Gastrocnemius medialis (tissue), 4 donors: Measurements from ENCODE around the gene KIF26B. TPM values are rescaled to one million over a fixed set of nuclear protein-coding genes. Genes with fewer than 3 reads are reported as not detected.

Source experiments
- ATAC-seq, 2 donors: fragments of 150-250 bp; one replicate each; pipeline ENCODE4 v1.9.1; 2016
- DNase-seq, 2 donors: peaks; one replicate each; pipeline ENCODE4 v3.0.0-alpha.2; 2019
- H3K27ac ChIP-seq, 4 donors: fragments of 200-600 bp; sonication (generic); 1 replicate in 1 of 4; 2 replicates in 3 of 4; pipeline ENCODE4 v1.5.1; 2016 to 2018; ENCODE audit warnings: mild to moderate bottlenecking in 2 of 4, moderate library complexity in 1 of 4
- H3K27me3 ChIP-seq, 3 donors: fragments of 200-600 bp; sonication (generic) in 2 of 3; 1 replicate in 1 of 3; 2 replicates in 2 of 3; pipeline versions ENCODE4 v1.5.1 to v1.6.0; 2016 to 2019; ENCODE audit warnings: mild to moderate bottlenecking in 1 of 3, moderate library complexity in 1 of 3
- H3K36me3 ChIP-seq, 2 donors: fragments of 200-600 bp; sonication (generic) in 1 of 2; one replicate each; pipeline ENCODE4 v1.5.1; 2017 to 2018
- H3K4me1 ChIP-seq, 2 donors: fragments of 200-600 bp; sonication (generic) in 1 of 2; one replicate each; pipeline ENCODE4 v1.5.1; 2016 to 2017; ENCODE audit warnings: mild to moderate bottlenecking in 2 of 2
- H3K4me3 ChIP-seq, 4 donors: fragments of 200-600 bp; sonication (generic) in 3 of 4; 1 replicate in 1 of 4; 2 replicates in 3 of 4; pipeline ENCODE4 v1.5.1; 2016 to 2019; ENCODE audit warnings: mild to moderate bottlenecking in 2 of 4
- H3K9me3 ChIP-seq, 3 donors: fragments of 200-600 bp; sonication (generic) in 2 of 3; 1 replicate in 1 of 3; 2 replicates in 2 of 3; pipeline ENCODE4 v1.5.1; 2016 to 2019
- POLR2A ChIP-seq, 2 donors: fragments of 450-650 bp; IDR thresholded peaks; one replicate each; pipeline ENCODE4 v1.6.1; 2017; ENCODE audit warnings: antibody characterized with exemption in 2 of 2, mild to moderate bottlenecking in 2 of 2, moderate library complexity in 2 of 2
- in situ Hi-C, 4 donors: fragments of 200-750 bp; cut with MboI; loops; one replicate each; pipeline versions ENCODE4 v1.15.0 to v1.8.0; 2017; ENCODE audit warnings: low sequenced_read_pairs in 4 of 4
- intact Hi-C: fragments of 100-400 bp; cut with DNase I; formaldehyde crosslinking; loops from one replicate; pipeline ENCODE4 v1.15.1; 2023; ENCODE audit warnings: low total_unique reads
- total RNA-seq, 4 donors: library from RNA; depleted of rRNA; stranded (reverse); fragments of >200 nt; gene quantifications; one replicate each; pipeline versions ENCODE4 v1.1.0 to v1.2.3, GENCODE V29; 2016
- TF ChIP-seq, protein P1 (sequence below), 5 experiments: fragments of 450-650 bp in 3 of 5; fragments of 200-600 bp in 2 of 5; sonication (generic) in 2 of 5; IDR thresholded peaks in 4 of 5; conservative IDR thresholded peaks in 1 of 5; 1 replicate in 4 of 5; 2 replicates in 1 of 5; pipeline ENCODE4 v1.5.1; 2016 to 2019; ENCODE audit warnings: antibody characterized with exemption in 5 of 5, mild to moderate bottlenecking in 3 of 5, moderate library complexity in 3 of 5

Gene KIF26B
- total RNA-seq, 4 donors from 2014 or later: 0.02 to 0.20 (median 0.10) TPM; not detected in 1

DNA sequence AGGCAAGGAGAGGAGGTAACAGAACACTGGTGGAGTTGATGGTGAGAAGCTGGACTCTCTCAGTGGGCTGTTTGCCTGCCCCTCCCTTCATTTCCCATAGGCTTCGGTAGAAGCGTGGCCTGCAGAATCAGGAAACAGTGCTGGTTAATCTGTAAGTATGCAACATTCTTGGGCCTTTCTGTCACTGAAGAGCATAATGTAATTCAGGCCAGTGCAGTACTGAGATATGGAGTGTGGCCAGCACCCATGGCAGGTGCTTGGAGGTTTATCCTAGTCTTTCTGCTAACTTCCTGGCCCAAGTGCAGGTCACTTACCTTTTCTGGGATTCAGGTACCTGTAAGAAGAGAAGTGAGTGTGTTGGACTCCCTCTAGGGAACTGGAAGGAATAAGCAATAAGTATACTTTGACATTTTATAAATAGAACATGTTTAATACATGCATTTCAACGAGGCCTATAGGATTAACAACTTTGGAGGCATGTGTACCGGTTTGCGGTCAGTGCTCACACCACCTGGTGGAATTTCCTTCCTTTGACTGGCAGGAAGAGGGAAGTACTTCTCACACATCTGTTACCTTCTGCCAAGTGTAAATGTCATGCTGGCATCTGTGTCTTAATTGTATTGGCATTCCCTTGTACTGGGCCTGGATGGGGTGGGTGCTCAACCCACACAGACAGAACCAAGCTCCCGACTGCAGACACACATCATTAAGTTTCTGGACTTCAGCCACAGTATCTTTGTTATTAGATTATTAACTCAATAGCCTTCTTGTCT is 105.5 kb downstream of the KIF26B start:
- ATAC-seq: no peak
- TF ChIP-seq, protein P1, sequence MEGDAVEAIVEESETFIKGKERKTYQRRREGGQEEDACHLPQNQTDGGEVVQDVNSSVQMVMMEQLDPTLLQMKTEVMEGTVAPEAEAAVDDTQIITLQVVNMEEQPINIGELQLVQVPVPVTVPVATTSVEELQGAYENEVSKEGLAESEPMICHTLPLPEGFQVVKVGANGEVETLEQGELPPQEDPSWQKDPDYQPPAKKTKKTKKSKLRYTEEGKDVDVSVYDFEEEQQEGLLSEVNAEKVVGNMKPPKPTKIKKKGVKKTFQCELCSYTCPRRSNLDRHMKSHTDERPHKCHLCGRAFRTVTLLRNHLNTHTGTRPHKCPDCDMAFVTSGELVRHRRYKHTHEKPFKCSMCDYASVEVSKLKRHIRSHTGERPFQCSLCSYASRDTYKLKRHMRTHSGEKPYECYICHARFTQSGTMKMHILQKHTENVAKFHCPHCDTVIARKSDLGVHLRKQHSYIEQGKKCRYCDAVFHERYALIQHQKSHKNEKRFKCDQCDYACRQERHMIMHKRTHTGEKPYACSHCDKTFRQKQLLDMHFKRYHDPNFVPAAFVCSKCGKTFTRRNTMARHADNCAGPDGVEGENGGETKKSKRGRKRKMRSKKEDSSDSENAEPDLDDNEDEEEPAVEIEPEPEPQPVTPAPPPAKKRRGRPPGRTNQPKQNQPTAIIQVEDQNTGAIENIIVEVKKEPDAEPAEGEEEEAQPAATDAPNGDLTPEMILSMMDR (IDR thresholded peaks at IDR 0.05 in 4 of 5, conservative IDR thresholded peaks at IDR 0.05 in 1 of 5): no peak
- no peak for TF ChIP-seq POLR2A (IDR thresholded peaks at IDR 0.05)
- Histone ChIP-seq H3K4me3 (no peak overlapping the region), H3K4me1 (no peaks in the 10 kb centered on the region), H3K36me3 (no peaks in the 10 kb centered on the region), H3K9me3 (no peaks in the 10 kb centered on the region), H3K27me3 (no peaks in the 10 kb centered on the region), H3K27ac (no peak overlapping the region)
- intact Hi-C loops: no loop called here
- DNase-seq: no peak
- in situ Hi-C loops: no loop called here

DNA sequence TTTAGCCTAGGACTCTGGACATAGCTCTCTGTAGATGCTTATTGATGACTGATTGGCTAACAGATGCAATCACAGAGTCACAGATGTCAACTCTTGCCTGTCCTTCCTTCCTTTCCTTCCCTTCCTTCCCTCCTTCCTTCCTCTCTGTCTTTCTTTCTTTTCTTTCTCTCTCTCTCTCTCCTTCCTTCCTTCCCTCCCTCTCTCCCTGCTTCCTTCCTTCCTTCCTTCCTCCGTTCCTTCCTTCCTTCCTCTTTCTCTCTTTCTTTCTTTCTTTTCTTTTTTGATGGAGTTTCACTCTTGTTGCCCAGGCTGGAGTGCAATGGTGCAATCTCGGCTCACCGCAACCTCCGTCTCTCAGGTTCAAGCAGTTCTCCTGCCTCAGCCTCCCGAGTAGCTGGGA is 106.1 kb downstream of the KIF26B start:
- H3K9me3 ChIP-seq: no peaks in the 10 kb centered on the region
- intact Hi-C loops: no loop called here
- no peaks in the 10 kb centered on the region for H3K27me3 ChIP-seq
- no peaks in the 10 kb centered on the region for H3K36me3 ChIP-seq
- no peak overlapping the region for H3K27ac ChIP-seq
- H3K4me1 ChIP-seq: no peaks in the 10 kb centered on the region
- DNase-seq: no peak
- no peak overlapping the region for H3K4me3 ChIP-seq
- no peak for TF ChIP-seq POLR2A (IDR thresholded peaks at IDR 0.05)
- TF ChIP-seq, protein P1 (IDR thresholded peaks at IDR 0.05 in 4 of 5, conservative IDR thresholded peaks at IDR 0.05 in 1 of 5): no peak
- in situ Hi-C loops: no loop called here
- no peak for ATAC-seq

DNA sequence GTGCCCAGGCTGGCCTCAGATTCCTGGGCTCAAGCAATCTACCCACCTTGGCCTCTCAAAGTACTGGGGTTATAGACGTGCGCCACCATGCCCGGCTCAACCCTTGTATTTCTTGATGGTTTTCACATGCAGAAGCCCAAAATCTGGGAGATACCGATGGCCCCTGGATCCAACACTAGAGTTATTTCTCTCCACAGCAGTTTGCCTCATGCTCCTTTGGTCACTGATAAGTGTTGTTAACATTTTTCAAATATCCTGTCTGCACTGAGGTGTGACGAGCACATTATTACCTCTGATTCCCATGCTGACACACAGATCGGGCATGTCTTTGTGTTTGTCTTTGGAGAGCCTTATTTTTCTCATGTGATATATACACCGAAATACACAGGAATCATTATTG is 107.0 kb downstream of the KIF26B start:
- H3K9me3 ChIP-seq: no peaks in the 10 kb centered on the region
- DNase-seq: no peak
- H3K4me1 ChIP-seq: no peaks in the 10 kb centered on the region
- H3K4me3 ChIP-seq: no peak overlapping the region
- H3K27me3 ChIP-seq: no peaks in the 10 kb centered on the region
- no peaks in the 10 kb centered on the region for H3K36me3 ChIP-seq
- TF ChIP-seq, protein P1 (IDR thresholded peaks at IDR 0.05 in 4 of 5, conservative IDR thresholded peaks at IDR 0.05 in 1 of 5): no peak
- no peak for TF ChIP-seq POLR2A (IDR thresholded peaks at IDR 0.05)
- intact Hi-C loops: no loop called here
- no peak overlapping the region for H3K27ac ChIP-seq
- in situ Hi-C loops: no loop called here
- ATAC-seq: no peak

DNA sequence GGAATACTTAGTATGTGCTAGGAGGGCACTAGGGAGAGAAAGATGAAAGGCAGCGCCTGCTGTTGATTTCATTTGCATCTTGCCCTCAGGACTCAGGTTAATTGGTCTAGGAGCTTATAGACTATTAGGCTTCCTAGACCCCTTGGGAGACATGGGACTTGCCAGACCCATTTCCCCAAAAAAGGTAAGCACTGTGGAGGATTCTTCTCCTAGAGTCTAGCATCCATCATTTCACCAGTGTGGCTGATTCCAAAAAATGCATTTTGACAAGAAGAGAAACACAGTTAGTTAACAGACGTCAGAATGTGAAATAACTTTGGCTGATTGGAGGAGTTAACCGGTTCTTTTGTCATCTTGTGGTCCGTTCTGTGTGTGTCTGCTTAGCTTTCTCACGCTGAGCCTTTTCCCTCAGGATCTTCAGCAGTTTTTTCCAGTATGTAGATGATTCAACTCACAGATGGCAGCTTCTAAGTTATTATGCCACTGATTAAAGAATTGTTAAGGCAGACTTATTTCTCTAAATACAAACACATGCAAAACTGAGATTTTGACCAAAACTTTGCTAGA is 108.8 kb downstream of the KIF26B start:
- DNase-seq (no peak), ATAC-seq (no peak)
- no peaks in the 10 kb centered on the region for H3K9me3 ChIP-seq
- TF ChIP-seq, protein P1 (IDR thresholded peaks at IDR 0.05 in 4 of 5, conservative IDR thresholded peaks at IDR 0.05 in 1 of 5): no peak
- no peak for TF ChIP-seq POLR2A (IDR thresholded peaks at IDR 0.05)
- H3K36me3 ChIP-seq: no peaks in the 10 kb centered on the region
- no peak overlapping the region for H3K4me3 ChIP-seq
- H3K4me1 ChIP-seq: no peaks in the 10 kb centered on the region
- H3K27me3 ChIP-seq: no peaks in the 10 kb centered on the region
- no peak overlapping the region for H3K27ac ChIP-seq
- intact Hi-C loops: no loop called here
- in situ Hi-C loops: no loop called here
